ENCODE data around the gene USP37. TPM values are rescaled to one million over a fixed set of nuclear protein-coding genes. Genes with fewer than 3 reads are reported as not detected.

USP37 gene
- total RNA-seq, 1 donor from 2014 or later = 23.3 TPM

DNA sequence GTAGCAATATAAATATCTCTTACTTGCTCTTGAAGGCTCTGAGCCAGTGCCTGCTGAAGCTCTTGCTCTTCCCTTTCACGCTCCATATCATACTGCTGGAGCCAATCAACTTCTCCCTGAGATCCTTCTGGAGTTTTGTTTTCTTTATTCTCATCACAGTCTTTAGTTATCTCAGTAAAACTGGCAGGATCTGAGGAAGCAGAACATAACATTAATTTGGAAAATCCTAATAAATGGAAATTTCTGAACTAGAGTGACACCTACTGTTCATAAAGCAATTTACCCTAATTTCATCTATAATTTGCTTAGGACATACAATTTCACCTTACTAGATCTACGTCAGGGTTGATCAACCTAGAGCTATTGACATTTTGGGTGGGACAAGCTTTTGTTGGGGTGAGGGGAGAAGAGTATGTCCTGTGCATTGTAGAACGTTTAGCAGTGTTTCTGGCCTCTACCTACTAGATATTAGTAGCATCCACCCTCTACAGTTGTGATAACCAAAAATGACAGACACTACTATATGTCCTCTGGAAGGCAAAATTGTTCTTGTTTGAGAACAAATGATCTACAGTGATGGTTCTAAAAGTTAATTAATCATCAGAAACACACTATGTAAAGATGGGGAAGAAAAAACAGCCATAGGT is 102.0 kb downstream of the USP37 start:
- intact Hi-C loops (cut with DNase I) = no loop called here
- Histone ChIP-seq H3K4me1 (no peaks in the 10 kb centered on the region), H3K27ac (no peak overlapping the region), H3K36me3 (no peaks in the 10 kb centered on the region), H3K4me3 (no peak overlapping the region), H3K9me3 (no peaks in the 10 kb centered on the region), H3K27me3 (no peaks in the 10 kb centered on the region)
- DNase-seq (ENCODE audit: extremely low spot score in 2 of 2) = no peak
- no peak for TF ChIP-seq POLR2A (IDR thresholded peaks at IDR 0.05)
- TF ChIP-seq, protein P1, sequence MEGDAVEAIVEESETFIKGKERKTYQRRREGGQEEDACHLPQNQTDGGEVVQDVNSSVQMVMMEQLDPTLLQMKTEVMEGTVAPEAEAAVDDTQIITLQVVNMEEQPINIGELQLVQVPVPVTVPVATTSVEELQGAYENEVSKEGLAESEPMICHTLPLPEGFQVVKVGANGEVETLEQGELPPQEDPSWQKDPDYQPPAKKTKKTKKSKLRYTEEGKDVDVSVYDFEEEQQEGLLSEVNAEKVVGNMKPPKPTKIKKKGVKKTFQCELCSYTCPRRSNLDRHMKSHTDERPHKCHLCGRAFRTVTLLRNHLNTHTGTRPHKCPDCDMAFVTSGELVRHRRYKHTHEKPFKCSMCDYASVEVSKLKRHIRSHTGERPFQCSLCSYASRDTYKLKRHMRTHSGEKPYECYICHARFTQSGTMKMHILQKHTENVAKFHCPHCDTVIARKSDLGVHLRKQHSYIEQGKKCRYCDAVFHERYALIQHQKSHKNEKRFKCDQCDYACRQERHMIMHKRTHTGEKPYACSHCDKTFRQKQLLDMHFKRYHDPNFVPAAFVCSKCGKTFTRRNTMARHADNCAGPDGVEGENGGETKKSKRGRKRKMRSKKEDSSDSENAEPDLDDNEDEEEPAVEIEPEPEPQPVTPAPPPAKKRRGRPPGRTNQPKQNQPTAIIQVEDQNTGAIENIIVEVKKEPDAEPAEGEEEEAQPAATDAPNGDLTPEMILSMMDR (IDR thresholded peaks at IDR 0.05) = peak; percentile 31 to 48 (median 44)
- TF ChIP-seq POLR2AphosphoS5 (IDR thresholded peaks at IDR 0.05; ENCODE audit: insufficient read depth in 1 of 2, low read depth in 1 of 2) = no peak

DNA sequence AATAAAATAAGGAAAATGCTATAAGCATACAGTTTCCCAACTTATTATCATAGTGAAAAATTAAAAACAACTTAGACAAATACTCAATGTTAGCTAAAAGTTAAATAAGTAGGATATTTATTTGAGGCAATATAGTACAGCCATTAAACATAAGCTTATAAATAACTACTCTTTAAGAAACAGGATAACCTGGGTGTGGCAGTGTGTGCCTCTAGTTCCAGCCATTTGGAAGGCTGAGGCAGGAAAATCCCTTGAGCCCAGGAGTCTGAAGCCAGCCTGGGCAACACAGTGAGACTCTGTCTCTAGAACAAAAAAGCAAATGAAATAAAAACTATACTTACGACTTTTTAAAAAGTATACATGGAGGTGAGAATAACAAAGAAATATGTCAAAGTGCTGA is 109.6 kb downstream of the USP37 start:
- H3K4me3 ChIP-seq = no peak overlapping the region
- no peak for DNase-seq (ENCODE audit: extremely low spot score in 2 of 2)
- TF ChIP-seq POLR2AphosphoS5 (IDR thresholded peaks at IDR 0.05; ENCODE audit: insufficient read depth in 1 of 2, low read depth in 1 of 2) = no peak
- no peak for TF ChIP-seq POLR2A (IDR thresholded peaks at IDR 0.05)
- TF ChIP-seq, protein P1 (IDR thresholded peaks at IDR 0.05) = no peak
- H3K27me3 ChIP-seq = no peaks in the 10 kb centered on the region
- H3K36me3 ChIP-seq = peaks cover 0 to 34% of the 10 kb centered on the region in 2 donors
- intact Hi-C loops (cut with DNase I) = no loop called here
- no peak overlapping the region for H3K27ac ChIP-seq
- no peaks in the 10 kb centered on the region for H3K9me3 ChIP-seq
- no peaks in the 10 kb centered on the region for H3K4me1 ChIP-seq

DNA sequence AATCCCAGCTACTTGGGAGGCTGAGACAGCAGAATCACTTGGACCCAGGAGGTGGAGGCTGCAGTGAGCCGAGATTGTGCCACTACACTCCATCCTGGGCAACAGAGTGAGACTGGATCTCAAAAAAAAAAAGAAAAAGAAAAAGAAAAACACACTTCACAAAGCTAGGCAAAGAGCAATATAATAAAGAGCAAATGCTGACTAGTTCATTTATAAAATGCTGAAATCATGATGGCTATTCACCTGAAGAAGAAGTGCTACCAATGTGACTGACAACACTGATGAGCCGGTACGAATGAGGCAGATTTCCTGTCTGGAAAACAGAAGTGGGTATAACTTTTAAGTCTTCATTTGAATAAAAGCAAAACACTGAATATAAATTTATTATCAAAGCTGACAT is 111.3 kb downstream of the USP37 start:
- no peaks in the 10 kb centered on the region for H3K4me1 ChIP-seq
- no peak overlapping the region for H3K4me3 ChIP-seq
- H3K27ac ChIP-seq = no peak overlapping the region
- H3K36me3 ChIP-seq = peaks cover 0 to 48% of the 10 kb centered on the region in 2 donors
- DNase-seq (ENCODE audit: extremely low spot score in 2 of 2) = no peak
- TF ChIP-seq POLR2AphosphoS5 (IDR thresholded peaks at IDR 0.05; ENCODE audit: insufficient read depth in 1 of 2, low read depth in 1 of 2) (no peak), POLR2A (IDR thresholded peaks at IDR 0.05) (no peak)
- TF ChIP-seq, protein P1 (IDR thresholded peaks at IDR 0.05) = no peak
- no peaks in the 10 kb centered on the region for H3K9me3 ChIP-seq
- intact Hi-C loops (cut with DNase I) = no loop called here
- H3K27me3 ChIP-seq = no peaks in the 10 kb centered on the region

DNA sequence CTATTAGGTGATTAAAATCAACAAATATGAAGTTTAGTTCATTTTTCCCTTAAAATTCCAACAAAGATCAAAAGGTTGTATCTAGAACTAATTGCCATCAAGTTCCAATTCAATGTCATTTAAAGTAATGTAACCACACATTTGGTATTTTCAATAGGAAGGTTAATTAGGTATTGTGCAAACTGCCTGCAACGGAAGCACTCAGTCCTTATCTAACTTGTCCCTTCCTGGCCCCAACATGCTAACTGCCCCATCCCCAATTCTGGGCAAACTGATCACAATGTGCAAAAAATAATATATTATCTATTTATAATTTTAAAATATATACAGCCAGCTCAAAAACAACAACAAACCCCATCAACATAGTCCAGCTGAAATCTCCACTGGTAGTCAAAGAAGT is 116.1 kb downstream of the USP37 start:
- no peaks in the 10 kb centered on the region for H3K9me3 ChIP-seq
- no peaks in the 10 kb centered on the region for H3K27me3 ChIP-seq
- H3K4me3 ChIP-seq = no peak overlapping the region
- DNase-seq (ENCODE audit: extremely low spot score in 2 of 2) = no peak
- no peak for TF ChIP-seq POLR2AphosphoS5 (IDR thresholded peaks at IDR 0.05; ENCODE audit: insufficient read depth in 1 of 2, low read depth in 1 of 2)
- TF ChIP-seq, protein P1 (IDR thresholded peaks at IDR 0.05) = no peak
- no peak for TF ChIP-seq POLR2A (IDR thresholded peaks at IDR 0.05)
- intact Hi-C loops (cut with DNase I) = no loop called here
- no peak overlapping the region for H3K27ac ChIP-seq
- H3K4me1 ChIP-seq = no peaks in the 10 kb centered on the region
- peaks cover 0 to 44% of the 10 kb centered on the region in 2 donors for H3K36me3 ChIP-seq

DNA sequence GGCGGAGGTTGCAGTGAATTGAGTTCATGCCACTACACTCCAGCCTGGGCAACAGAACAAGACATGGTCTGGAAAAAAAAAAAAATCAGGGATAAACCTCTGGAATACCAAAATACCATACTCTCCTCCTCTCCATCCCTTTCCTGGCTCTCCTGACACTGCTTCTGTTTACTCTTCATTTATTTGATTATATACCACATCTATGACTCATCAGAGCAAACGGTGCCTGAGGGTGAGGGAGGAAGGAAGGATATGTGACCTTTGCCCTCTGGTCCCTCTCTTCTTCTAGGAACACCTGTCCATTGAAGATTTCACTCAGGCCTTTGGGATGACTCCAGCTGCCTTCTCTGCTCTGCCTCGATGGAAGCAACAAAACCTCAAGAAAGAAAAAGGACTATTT is 119.2 kb downstream of the USP37 start:
- H3K36me3 ChIP-seq = peaks cover 0 to 24% of the 10 kb centered on the region in 2 donors
- intact Hi-C loops (cut with DNase I) = no loop called here
- no peaks in the 10 kb centered on the region for H3K9me3 ChIP-seq
- no peak overlapping the region for H3K27ac ChIP-seq
- no peak for DNase-seq (ENCODE audit: extremely low spot score in 2 of 2)
- no peaks in the 10 kb centered on the region for H3K4me1 ChIP-seq
- TF ChIP-seq, protein P1 (IDR thresholded peaks at IDR 0.05) = no peak
- TF ChIP-seq POLR2AphosphoS5 (IDR thresholded peaks at IDR 0.05; ENCODE audit: insufficient read depth in 1 of 2, low read depth in 1 of 2) = no peak
- TF ChIP-seq POLR2A (IDR thresholded peaks at IDR 0.05) = no peak
- H3K27me3 ChIP-seq = no peaks in the 10 kb centered on the region
- H3K4me3 ChIP-seq = no peak overlapping the region

Data from vagina (tissue), 2 donors.